MG63 (cell line): ENCODE data around the gene CIAO2B. TPM values are rescaled to one million over a fixed set of nuclear protein-coding genes. Genes with fewer than 3 reads are reported as not detected.
"Not testable (repeated sequence)": the region's sequence is repeated elsewhere in the genome, so short reads cannot be mapped to it uniquely, and the experiment has no call there.

Source experiments
- DNase-seq: peaks from one replicate; pipeline ENCODE4 v3.0.0-alpha.2; 2020
- H3K27me3 ChIP-seq: fragments of 250-450 bp; sonication (Bioruptor Pico); 2 replicates; pipeline ENCODE4 v1.5.1; 2020; ENCODE audit warnings: mild to moderate bottlenecking, moderate library complexity
- H3K36me3 ChIP-seq: fragments of 250-450 bp; sonication (Bioruptor Pico); 2 replicates; pipeline ENCODE4 v1.5.1; 2020; ENCODE audit warnings: mild to moderate bottlenecking, moderate library complexity
- H3K4me3 ChIP-seq: fragments of 250-450 bp; sonication (Bioruptor Pico); 2 replicates; pipeline ENCODE4 v1.5.1; 2020; ENCODE audit warnings: mild to moderate bottlenecking, moderate library complexity
- H3K9me3 ChIP-seq: fragments of 250-450 bp; sonication (Bioruptor Pico); 2 replicates; pipeline ENCODE4 v1.5.1; 2020; ENCODE audit warnings: mild to moderate bottlenecking, moderate library complexity
- total RNA-seq: library from RNA; depleted of rRNA; stranded (reverse); fragments of >200 nt; shearing (Covaris generic); gene quantifications from 2 replicates; pipeline ENCODE4 v1.2.3, GENCODE V29; 2014; ENCODE audit warnings: low replicate concordance

Gene CIAO2B
- total RNA-seq, 1 experiment from 2014 or later, result 125 TPM

DNA sequence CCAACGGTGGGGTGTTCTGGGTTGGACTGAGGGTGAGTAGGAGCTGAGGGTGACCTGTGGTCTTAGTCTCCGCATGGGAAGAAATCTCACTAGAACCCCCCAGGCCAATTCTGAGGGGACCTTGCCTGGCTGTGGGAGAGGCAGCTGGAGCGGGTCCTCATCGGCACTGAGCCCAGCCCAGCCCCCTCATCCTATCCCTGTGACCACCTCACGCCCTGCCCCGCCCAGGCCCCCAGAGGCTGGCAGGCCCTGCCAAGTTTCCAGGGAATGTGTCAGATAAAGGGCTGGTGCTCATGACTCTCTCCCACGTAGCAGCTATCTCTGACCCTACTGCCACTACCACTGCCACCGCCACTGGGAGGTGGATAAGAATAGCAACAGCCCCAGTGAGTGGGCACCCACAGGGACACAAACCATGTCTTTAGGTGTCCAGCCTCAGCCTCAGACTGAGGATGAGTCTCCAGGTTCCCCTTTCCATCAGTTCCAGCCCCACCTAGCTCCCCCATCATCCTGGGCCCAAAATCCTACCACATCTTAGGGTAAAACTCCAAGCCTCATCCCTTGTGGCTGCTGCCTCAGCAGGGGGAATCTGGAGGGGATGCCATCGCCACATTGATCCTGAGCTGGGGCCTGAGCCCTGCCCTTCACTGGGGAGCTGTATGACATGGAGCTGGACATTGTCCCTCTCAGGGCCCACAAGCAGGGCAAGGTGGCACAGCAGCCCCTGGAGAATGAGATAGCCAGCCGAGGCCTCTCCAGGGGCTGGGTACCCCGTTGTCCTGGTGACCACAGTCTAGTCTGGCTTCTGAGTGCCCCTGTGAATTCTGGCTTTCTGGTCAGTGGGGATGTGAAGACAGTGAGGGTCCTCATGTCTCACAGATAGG, 30.4 kb downstream of the CIAO2B start:
- no peak for DNase-seq
- Histone ChIP-seq H3K4me3 (no peak overlapping the region), H3K9me3 (no peaks in the 10 kb centered on the region), H3K36me3 (no peaks in the 10 kb centered on the region), H3K27me3 (no peaks in the 10 kb centered on the region)

DNA sequence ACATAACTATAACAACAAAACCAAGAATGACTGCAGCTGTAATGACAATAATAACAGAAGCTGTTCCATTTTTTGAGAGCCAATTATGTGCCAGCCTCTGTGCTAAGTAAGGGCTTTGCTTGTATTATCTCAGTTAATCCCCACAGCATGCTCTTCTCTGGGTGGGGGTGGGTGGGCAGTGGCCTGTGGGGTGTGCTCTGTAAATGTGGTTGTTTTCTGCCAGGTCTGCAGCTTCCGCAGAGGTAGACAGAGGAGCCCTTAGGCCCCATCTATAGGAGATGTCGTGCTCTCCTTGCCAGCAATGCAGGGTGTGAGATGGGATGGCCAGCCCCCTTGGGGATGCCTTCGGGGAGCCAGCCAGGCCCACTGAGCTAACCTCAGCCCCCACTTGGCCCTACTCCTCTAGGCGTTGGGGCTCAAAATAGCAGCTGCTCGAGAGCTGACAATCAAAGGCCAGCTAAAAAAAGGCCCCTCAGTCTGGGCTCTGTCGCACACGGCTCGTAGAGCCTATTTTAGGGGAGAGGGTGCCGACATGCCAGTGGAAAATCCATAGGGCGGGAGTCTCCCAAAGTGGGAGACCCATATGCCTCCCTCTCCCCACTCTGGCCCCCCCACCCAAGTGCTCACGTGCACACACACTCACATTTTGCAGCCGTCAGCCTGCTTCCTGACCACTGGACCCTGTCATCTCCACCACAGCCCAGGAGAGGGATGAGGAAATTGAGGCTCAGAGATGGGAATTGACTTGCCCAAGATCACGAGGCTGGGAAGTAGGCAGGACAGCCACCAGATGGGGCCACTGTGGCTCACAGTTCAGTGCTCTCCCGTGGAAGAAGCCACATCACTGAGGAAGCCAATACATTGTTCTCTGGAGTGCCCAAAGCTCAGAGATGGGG, 31.3 kb downstream of the CIAO2B start:
- Histone ChIP-seq H3K9me3 (no peaks in the 10 kb centered on the region), H3K4me3 (no peak overlapping the region), H3K27me3 (no peaks in the 10 kb centered on the region), H3K36me3 (no peaks in the 10 kb centered on the region)
- DNase-seq, result no peak

DNA sequence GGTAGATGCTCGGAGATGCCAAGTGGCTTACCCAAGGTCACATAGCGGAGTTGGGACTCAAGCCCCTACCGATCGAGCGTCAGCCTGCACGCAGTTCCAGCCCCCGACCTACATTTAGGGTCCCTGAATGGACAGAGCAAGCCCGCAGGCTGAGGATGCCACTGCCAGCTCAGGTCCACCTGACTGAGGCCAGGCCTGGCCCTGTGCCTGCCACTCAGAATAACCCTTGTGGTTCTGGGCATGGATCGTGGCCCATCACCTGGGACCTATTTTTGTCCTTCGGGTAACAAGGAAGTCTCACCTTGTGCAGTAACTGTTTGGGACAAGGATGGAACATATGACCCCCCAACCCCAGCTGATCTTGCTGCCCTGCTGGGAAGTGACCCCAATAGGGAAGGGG, 32.6 kb downstream of the CIAO2B start:
- Histone ChIP-seq H3K27me3 (no peaks in the 10 kb centered on the region), H3K9me3 (no peaks in the 10 kb centered on the region), H3K36me3 (no peaks in the 10 kb centered on the region), H3K4me3 (no peak overlapping the region)
- no peak for DNase-seq

DNA sequence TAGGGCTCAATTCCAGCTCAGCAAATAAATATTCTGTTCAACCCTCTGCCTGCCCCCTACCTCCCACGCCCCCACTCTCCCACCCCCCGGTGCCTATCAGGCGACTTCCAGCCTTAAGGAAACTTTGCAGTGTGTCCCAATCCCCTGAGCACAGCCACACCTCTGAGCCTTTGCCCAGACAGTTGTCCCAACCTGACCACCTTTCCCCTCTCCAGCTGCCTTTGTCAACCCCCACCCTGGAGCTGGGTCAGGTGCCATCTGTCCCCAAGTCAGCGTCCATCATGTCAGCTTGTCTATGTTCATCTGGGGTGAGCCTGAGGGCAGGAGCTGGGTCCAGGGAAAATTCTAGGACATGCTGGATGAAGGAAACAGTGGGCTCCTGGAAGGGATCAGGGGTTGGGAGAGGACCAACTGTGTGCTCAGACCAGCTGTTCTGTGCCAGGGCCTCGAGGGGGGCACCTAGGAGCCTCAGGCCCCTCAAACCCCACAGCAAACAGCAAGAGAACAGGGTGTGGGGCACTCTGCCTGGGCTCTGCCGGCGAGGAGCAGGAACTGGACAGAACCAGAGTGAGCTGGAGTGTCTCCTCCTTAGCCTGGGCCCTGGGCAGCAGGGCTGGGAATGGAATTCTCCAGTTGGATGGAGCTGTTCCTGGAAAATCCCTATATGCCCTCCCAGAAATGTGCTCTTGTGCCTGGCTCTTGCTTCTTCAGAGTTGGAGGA, 33.3 kb downstream of the CIAO2B start:
- no peaks in the 10 kb centered on the region for H3K9me3 ChIP-seq
- DNase-seq, result no peak
- no peaks in the 10 kb centered on the region for H3K27me3 ChIP-seq

DNA sequence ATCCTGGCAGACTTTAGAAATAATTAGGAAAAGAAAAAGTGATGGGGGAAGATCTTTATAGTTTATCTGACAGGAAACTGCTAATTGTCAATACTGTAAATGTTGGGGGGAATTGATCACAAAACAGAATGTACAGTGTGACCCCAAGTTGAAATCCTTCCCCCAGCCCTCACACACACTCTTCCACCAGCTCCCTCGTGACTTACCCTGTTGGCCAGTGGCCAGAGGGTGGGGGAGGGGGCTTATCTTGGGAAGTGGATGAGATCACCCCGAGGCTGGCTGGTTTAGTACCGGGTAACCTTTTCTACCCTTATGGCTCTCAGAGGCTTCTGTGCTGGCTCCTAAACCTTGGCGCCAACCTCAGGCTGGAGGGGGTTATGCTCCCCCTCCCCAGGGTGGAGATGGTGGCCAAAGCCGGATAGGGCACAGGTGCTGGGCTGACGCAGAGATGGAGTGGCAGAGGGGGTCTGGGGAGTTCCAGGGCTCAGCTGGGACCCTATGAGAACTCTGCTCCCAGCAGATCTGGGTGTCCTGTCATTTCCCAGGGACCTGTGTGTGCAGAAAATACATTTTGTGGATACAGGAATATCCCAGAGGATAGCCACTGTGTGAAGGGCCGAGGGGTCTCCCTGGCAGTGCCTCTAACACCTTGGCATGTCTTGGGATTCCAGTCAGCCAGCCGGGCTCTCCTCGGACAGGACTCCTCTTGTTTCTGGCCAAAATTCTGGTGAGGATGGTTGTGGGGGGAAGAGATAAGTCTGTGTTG, 34.1 kb downstream of the CIAO2B start:
- Histone ChIP-seq H3K9me3 (no peaks in the 10 kb centered on the region), H3K4me3 (no peak overlapping the region), H3K36me3 (no peaks in the 10 kb centered on the region), H3K27me3 (no peaks in the 10 kb centered on the region)
- peak; percentile 60 for DNase-seq

More for the DNA sequence above, 33.3 kb downstream of the CIAO2B start:
- Histone ChIP-seq H3K4me3 (no peak overlapping the region), H3K36me3 (no peaks in the 10 kb centered on the region)

DNA sequence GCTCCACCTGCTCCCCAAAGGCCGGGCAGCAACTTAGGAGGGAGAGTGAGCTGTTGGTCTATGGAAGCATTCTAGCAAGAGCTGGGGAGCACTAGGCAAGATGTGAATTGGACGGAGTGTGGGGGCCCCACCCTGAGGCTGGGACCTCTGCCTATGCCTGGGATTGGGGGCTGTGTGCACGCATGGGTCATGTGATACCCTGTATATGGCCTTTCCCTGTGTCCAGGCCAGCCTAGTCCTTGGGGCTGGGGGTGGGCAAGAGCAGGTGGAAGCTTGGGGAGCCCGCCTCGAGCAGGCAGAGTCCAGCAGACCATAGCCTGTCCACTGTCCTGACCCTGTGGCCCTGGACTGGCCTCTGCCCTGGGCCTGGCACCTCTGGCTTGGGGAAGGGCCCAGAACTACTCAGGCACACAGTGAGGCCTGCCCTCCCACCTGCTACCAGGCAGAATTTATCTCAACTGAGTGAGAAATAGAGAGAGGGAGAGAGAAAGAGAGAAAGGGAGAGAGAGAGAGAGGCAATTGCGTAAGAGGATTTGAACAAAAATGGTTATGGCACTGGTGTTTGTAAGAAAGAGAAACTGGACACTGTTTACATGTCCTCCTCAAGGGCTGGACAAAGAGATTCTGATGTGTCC, 34.8 kb downstream of the CIAO2B start:
- Histone ChIP-seq H3K27me3 (no peaks in the 10 kb centered on the region), H3K36me3 (no peaks in the 10 kb centered on the region), H3K9me3 (no peaks in the 10 kb centered on the region), H3K4me3 (no peak overlapping the region)
- DNase-seq, result no peak

DNA sequence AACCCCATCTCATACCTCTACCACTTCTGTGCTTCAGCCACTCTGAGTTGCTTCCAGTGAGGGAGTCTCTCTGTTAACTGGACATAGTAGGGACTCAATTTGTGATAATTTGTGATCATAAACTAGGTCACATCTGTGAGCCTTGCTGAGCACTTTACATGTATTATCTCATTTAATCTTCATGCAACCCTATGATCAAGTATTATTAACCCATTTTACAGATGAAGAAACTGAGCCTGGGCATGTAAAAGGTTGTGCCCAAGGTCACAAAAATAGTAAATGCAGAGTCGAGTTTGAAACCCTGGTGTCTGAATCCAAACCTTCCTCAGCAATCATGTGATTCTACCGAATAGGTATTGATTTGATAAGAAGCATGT, 35.3 kb downstream of the CIAO2B start:
- H3K4me3 ChIP-seq, result no peak overlapping the region
- no peaks in the 10 kb centered on the region for H3K27me3 ChIP-seq
- no peak for DNase-seq
- H3K9me3 ChIP-seq, result no peaks in the 10 kb centered on the region
- H3K36me3 ChIP-seq, result no peaks in the 10 kb centered on the region

DNA sequence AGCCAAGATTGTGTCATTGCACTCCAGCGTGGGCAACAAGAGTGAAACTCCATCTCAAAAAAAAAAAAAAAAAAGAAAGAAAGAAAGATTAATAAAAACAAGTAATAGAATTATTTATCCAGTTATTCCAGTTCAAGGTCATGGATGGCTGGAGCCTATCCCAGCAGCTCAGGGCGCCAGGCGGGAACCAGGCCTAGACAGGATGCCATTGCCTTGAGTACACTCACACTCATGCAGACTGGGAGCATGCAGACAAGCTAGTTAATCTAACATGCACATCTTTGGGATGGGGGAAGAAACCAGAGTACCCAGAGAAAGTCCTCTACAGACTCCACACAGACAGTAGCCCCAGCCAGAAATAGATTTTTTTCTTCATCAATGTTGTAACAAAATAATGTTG, 36.0 kb downstream of the CIAO2B start:
- DNase-seq, result peak; percentile 69
- Histone ChIP-seq H3K4me3 (no peak overlapping the region), H3K36me3 (no peaks in the 10 kb centered on the region), H3K9me3 (no peaks in the 10 kb centered on the region), H3K27me3 (no peaks in the 10 kb centered on the region)

DNA sequence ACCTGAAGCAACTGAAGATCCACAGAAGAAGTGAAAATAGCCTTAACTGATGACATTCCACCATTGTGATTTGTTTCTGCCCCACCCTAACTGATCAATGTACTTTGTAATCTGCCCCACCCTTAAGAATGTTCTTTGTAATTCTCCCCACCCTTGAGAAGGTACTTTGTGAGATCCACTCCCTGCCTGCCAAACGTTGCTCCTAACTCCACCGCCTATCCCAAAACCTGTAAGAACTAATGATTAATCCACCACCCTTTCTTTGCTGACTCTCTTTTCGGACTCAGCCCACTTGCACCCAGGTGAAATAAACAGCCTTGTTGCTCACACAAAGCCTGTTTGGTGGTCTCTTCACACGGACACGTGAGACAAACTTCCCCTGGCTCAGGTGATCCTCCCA, 37.5 kb downstream of the CIAO2B start:
- not testable (repeated sequence) for H3K27me3 ChIP-seq, H3K36me3 ChIP-seq, DNase-seq, H3K9me3 ChIP-seq, H3K4me3 ChIP-seq

DNA sequence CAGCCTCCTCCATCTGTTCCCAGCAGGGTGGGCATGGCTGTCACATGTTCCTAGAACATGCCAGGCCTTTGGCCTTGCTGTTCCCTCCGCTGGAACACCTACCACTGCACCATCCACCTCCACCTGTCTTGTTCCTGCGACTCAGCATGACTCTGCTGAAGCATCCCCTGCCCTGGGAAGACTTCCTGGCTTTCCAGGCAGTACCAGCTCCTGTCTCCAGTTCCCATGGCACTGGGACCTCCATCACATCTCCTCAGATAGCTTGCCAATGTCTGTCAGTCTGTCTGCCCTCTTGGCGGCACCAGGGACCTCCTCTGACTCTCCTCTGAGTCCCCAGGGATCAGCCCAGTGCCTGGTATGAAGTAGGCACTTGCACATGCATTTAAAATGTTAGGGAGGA, 38.2 kb downstream of the CIAO2B start:
- Histone ChIP-seq H3K9me3 (no peaks in the 10 kb centered on the region), H3K36me3 (no peaks in the 10 kb centered on the region), H3K27me3 (no peaks in the 10 kb centered on the region), H3K4me3 (no peak overlapping the region)
- DNase-seq, result no peak

DNA sequence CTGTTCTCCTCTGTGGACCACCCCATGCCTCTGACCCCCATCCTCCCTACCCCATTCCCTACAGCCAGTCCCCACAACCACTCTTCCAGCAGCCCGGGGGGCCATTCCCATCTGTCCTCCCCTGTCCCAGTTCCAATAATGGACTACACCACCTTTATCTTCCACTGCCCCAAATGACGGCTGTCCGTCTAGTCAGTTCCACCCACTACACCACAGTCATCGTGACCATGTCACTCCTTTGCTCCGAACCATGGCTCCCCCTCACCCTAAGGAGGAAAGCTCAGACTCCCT, 38.6 kb downstream of the CIAO2B start:
- H3K4me3 ChIP-seq, result no peak overlapping the region
- no peaks in the 10 kb centered on the region for H3K9me3 ChIP-seq
- no peaks in the 10 kb centered on the region for H3K36me3 ChIP-seq
- no peak for DNase-seq
- no peaks in the 10 kb centered on the region for H3K27me3 ChIP-seq

DNA sequence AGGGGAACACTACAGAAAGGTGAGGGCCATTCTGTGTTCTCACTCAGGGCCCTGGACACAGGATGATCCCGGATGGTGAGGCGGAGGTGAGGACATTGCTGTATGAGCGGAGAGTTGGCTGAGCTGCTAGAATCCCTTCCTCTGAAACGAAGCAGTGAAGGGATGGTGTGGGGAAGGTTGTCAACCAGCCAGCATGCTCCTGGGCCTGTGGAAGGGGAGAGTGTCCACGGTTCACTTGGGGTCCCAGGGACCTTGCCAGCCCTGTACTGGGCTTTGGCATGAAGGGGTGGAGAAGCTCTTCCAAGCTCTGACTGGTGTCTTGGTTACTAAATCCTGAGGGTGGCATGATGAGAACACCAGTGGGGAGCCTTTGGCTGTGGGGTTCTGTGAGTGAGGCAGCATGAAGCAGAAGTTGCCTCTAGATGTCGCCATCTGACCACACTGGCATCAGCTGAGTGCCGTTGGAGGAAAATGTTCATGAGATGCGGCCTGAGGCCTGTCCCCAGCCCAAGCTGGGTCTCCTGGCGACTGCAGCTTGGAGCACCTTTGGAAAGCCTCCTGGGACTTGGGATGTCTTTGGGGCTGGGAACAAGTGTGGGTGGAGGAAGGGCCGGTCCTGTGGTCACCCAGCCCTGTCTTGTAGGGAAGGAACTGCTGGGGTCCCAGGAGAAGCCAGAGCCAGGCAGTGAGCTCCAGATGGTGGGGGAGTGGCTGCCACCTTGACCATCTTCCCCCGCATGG, 39.1 kb downstream of the CIAO2B start:
- Histone ChIP-seq H3K9me3 (no peaks in the 10 kb centered on the region), H3K36me3 (no peaks in the 10 kb centered on the region), H3K27me3 (no peaks in the 10 kb centered on the region), H3K4me3 (no peak overlapping the region)
- peak; percentile 42 for DNase-seq

DNA sequence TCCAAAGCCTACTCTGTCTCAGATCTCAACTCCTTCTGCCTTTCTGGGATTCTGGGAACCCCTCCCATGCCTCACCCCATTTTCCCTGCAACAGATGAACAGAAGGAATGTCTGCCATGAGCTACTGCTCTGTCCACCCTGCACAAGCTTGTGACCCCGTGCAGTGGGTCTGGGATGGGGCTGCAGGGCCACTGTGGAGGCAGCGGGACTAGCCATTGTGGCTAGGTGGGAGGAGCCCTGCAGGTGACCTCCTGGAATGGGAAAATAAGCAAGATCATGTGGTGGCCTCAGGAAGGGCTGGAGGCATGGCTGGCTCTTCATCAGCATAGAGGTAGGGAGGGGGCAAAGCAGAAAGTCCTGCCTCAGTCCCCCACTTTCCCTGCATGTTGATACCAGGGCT, 40.1 kb downstream of the CIAO2B start:
- Histone ChIP-seq H3K9me3 (no peaks in the 10 kb centered on the region), H3K4me3 (no peak overlapping the region), H3K27me3 (no peaks in the 10 kb centered on the region), H3K36me3 (no peaks in the 10 kb centered on the region)
- no peak for DNase-seq

DNA sequence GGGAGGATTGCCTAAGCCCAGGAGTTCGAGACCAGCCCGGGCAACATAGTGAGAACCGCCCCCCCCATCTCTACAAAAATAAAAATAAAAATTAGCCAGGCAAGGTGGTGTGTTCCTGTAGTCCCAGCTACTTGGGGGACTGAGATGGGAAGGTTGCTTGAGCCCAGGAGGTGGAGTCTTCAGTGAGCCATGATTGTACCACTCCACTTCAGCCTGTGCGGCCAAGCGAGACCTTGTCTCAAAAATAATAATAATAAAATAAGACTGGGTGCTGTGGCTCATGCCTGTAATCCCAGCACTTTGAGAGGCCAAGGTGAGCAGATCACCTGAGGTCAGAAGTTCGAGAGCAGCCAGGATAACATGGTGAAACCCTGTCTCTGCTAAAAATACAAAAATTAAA, 42.4 kb downstream of the CIAO2B start:
- no peaks in the 10 kb centered on the region for H3K36me3 ChIP-seq
- no peaks in the 10 kb centered on the region for H3K27me3 ChIP-seq
- H3K4me3 ChIP-seq, result no peak overlapping the region
- no peaks in the 10 kb centered on the region for H3K9me3 ChIP-seq
- DNase-seq, result no peak

DNA sequence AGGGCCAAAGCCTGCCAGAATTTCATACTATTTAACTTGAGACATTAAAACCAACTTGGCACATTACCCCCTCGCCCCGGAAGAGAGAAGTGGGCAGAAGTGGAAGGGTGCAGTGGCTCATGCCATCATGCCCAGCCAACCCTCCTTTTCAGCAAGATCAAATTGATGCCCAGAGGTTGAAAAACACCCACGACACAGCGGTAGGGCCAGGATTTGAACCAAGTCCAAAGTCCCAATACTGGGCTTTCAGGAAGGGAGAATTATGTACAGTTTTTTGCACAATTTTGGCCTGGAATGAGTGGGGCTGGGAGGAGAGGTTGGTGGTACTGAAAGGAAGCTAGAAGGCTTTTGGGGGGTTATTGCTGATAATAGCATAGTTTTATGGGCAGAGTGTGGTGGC, 42.8 kb downstream of the CIAO2B start:
- no peaks in the 10 kb centered on the region for H3K27me3 ChIP-seq
- H3K4me3 ChIP-seq, result no peak overlapping the region
- no peaks in the 10 kb centered on the region for H3K36me3 ChIP-seq
- H3K9me3 ChIP-seq, result no peaks in the 10 kb centered on the region
- DNase-seq, result no peak

DNA sequence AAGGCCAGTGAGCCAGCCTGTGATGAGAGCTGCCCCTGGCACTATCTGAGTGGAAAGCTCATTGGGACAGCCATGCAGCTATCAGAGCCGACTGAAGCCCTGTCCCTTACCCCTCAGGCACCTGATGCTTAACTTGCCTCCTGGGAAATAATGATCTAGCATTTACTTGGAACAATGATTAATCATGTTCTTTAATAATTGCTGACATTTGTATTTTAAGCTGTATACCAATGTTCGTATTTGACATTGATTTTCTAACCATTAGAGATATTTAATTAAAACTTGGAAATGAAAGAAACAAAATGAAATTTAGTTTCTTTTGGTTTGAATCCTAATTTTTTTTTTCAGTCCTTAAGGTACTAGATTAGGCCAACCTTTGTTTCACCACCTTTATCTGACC, 43.4 kb downstream of the CIAO2B start:
- no peak for DNase-seq
- no peak overlapping the region for H3K4me3 ChIP-seq
- H3K36me3 ChIP-seq, result no peaks in the 10 kb centered on the region
- H3K9me3 ChIP-seq, result no peaks in the 10 kb centered on the region
- H3K27me3 ChIP-seq, result no peaks in the 10 kb centered on the region
